ENCODE results near the gene AJAP1. TPM values are rescaled to one million over a fixed set of nuclear protein-coding genes. Genes with fewer than 3 reads are reported as not detected.
A peak's percentile ranks its signal among the peaks of the same experiment; 100 is the strongest.

Gene AJAP1
- total RNA-seq, 1 donor: under 0.01 TPM

- no peak for DNase-seq (ENCODE audit: low read depth in 2 of 3, low spot score in 2 of 3)
These were observed 72.4 kb downstream of the AJAP1 start for GRCh38 chr1:4726620-4727341.

DNA sequence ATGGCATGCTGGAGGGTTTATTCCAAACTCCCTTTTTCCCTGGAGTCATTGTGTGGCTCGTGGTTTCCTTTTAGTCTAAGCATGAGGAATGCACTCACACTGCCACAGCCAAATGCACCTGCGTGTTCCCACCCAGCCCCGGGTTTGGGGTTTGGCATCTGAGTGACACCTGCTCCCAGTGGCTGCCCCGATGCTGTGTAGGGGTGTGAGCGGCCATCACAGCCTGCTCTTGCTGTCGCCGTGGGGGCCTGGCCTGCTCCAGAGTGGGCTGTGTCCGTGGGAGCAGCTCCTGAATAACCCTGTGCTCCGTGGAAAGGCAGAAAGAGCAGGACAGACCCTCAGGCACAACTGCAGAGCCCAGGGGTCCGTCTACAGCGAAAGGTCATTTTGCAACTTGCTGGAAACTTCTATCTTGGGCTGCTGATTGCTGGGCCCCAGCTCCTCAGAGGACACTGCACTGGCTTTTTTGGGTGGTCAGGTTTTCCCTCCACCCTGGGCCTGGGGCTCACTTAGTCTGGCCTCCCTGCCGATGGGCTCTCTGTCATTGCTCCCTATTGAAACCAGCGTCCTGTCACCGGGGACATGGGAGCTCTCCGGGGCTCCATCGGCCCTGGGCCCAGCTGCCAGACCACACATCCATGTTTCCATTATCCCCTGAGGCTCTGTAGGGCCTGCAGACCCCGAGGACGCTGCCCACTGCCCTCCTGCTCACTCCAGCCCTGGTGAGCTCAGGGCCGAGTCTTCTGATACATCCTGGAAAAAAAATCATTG lies 74.1 kb downstream of the AJAP1 start:
- no peak for DNase-seq (ENCODE audit: low read depth in 2 of 3, low spot score in 2 of 3)

DNA sequence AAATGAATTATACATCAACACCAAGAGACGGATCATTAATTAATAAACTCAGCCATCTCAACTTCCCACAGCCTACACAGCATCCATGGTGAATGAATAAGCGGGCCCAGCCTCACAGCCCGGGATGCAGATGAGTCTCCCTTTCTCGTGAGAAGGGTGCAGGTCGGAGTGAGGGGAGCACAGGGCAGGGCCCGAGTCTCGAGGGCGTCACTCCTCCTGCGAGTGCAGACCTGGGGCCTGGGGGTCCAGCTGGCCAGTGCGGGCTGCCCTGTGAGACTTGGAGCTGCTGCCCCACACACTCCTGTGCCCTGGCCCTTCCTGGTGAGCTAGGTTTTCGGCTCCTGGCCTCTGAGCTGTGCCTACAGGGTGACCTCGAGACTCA lies 74.7 kb downstream of the AJAP1 start:
- DNase-seq (ENCODE audit: low read depth in 2 of 3, low spot score in 2 of 3): no peak

GRCh38 chr1:4730078-4730477 lies 75.7 kb downstream of the AJAP1 start:
- DNase-seq (ENCODE audit: low read depth in 2 of 3, low spot score in 2 of 3): no peak

DNA sequence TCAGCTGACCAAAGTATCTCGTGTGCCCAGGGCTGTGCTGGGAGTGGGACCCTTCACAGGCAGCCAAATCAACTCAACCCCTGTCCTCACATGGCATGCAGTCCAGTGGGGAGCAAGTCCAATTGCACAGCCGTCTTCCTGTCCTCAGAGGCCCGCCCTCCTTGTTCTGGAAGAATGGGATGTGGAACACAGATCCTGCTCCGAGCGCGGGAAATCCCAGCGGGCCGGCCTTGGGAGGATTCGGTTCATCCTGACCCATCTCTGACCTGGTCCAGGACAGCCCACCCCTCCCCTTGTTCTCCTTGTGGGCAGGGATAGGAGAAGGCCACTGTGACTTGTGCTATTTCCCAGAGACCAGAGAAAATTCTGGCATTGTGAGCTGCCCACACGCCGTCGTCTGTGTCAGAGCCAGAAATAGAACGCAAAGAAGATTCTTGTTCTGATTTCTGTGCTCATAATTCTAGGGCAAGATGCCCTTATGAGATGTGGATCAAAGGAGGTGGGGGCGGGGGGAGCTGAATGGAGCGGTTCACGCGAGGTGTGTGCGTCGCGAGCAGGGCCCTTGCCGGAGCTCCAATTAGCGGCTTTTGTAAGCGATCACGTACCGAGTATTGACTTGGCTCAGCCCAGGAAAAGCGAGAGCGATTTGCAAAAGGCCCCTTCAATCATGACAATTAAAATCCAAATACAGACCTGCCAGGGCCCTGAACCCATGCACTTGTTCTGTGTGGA lies 79.2 kb downstream of the AJAP1 start:
- DNase-seq (ENCODE audit: low read depth in 2 of 3, low spot score in 2 of 3): no peak

- DNase-seq (ENCODE audit: low read depth in 2 of 3, low spot score in 2 of 3): no peak
These were observed 79.8 kb downstream of the AJAP1 start for GRCh38 chr1:4734219-4734618.

DNA sequence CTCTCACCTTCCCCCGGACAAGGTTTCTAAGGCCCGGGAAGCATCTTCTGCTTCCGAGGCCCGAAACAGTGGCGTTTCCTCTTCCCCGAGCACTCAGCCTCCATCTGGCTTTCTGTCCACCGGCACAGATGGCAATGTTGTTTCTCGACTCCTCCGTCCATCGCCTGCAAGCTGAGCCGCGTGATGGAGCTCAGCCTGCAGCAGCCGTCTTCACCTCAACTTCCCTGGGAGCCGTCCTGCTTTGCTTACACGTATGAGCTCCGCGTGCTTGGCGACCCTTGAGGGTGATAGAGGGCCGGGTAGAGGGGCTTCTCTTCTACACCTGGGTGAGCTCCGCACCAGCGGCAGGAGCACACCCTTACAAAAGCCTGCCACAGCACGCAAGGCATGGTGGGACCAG lies 80.4 kb downstream of the AJAP1 start:
- DNase-seq (ENCODE audit: low read depth in 2 of 3, low spot score in 2 of 3): no peak

- peak in 2 of 3 donors; percentile 67 to 87 for DNase-seq (ENCODE audit: low read depth in 2 of 3, low spot score in 2 of 3)
These were observed 81.8 kb downstream of the AJAP1 start for GRCh38 chr1:4736254-4736653.

- DNase-seq (ENCODE audit: low read depth in 2 of 3, low spot score in 2 of 3): no peak
These were observed 87.5 kb downstream of the AJAP1 start for GRCh38 chr1:4741876-4742423.

GRCh38 chr1:4743978-4744750 lies 89.8 kb downstream of the AJAP1 start:
- DNase-seq (ENCODE audit: low read depth in 2 of 3, low spot score in 2 of 3): no peak

GRCh38 chr1:4745560-4745959 lies 91.2 kb downstream of the AJAP1 start:
- DNase-seq (ENCODE audit: low read depth in 2 of 3, low spot score in 2 of 3): no peak

GRCh38 chr1:4749406-4749805 lies 95.0 kb downstream of the AJAP1 start:
- DNase-seq (ENCODE audit: low read depth in 2 of 3, low spot score in 2 of 3): no peak

- no peak for DNase-seq (ENCODE audit: low read depth in 2 of 3, low spot score in 2 of 3)
These were observed 95.8 kb downstream of the AJAP1 start for GRCh38 chr1:4750177-4750576.

DNA sequence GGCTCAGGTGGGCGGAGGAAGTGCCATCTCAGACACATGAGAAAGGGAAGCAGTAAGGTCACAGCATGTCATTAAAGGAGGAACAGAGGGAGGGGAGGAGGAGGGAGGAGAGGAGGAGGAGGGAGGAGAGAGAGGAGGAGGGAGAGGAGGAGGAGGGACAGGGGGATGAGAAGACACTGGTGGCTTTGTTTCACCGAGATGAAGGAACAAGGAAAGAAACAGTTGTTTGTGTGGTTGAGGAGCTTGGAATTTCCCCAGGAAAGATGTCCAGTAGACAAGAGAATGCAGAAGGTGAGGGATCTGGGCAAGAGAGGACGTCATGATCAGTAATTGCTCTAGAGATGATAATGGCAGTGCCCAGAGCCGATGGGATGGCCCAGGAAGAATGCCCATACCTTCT lies 97.7 kb downstream of the AJAP1 start:
- no peak for DNase-seq (ENCODE audit: low read depth in 2 of 3, low spot score in 2 of 3)

DNA sequence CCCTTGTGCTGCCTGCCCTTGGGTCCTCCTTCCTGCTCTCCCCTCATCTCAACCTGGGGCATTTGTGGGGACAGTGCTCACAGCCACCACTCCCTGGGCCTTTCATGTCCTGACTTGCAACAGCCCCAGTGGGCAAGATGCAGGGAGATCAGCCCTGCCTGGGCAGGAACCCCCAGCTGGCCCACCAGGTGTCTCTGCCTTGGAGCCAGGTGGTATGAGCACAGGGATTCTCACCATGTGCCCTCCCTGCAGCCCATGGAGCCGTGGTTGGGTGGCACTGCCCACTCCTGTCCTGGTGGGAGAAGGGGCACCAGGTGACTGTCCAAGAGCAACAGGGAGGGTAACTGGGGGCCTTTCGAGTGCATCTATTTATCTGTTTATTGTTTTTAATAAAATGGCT lies 100.4 kb downstream of the AJAP1 start:
- no peak for DNase-seq (ENCODE audit: low read depth in 2 of 3, low spot score in 2 of 3)

GRCh38 chr1:4755301-4755845 lies 101.0 kb downstream of the AJAP1 start:
- no peak for DNase-seq (ENCODE audit: low read depth in 2 of 3, low spot score in 2 of 3)

GRCh38 chr1:4755864-4756504 lies 101.6 kb downstream of the AJAP1 start:
- no peak for DNase-seq (ENCODE audit: low read depth in 2 of 3, low spot score in 2 of 3)

- DNase-seq (ENCODE audit: low read depth in 2 of 3, low spot score in 2 of 3): no peak
These were observed 102.6 kb downstream of the AJAP1 start for GRCh38 chr1:4756851-4757580.

DNA sequence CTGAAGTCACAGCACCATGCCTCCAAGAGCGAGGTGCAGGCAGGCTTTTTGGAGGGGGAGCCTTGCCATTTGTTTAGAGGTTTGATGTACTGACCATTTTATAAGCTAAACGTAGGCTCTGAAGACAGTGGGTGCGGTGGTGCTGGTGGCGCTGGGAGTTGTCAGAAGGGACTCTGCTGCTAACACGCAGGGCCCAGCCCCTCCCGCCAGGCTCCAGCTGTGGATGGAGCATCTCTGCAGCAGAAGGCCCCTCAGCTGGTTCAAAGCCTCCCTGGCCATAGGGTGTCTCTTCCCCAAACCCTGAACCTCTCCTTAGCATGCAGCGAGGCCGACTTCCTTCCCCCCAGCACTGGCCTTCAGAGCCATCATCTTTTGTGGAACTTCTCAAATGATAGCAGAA lies 105.3 kb downstream of the AJAP1 start:
- DNase-seq (ENCODE audit: low read depth in 2 of 3, low spot score in 2 of 3): no peak
